DOHH2 (cell line): Measurements from ENCODE around the gene MUC20.
"Not testable (repeated sequence)": the region's sequence is repeated elsewhere in the genome, so short reads cannot be mapped to it uniquely, and the experiment has no call there.

Experiments used
- EZH2phosphoT487 ChIP-seq: fragments of 200-600 bp; sonication (generic); IDR thresholded peaks from 2 replicates; pipeline ENCODE4 v1.6.1; 2017; ENCODE audit warnings: borderline replicate concordance, mild to moderate bottlenecking, antibody characterized with exemption, low read length, moderate library complexity, mixed read lengths
- TF ChIP-seq, protein P1 (sequence below): fragments of 200-600 bp; sonication (generic); IDR thresholded peaks from one replicate; pipeline ENCODE4 v1.5.1; 2014; ENCODE audit warnings: antibody characterized with exemption, mild to moderate bottlenecking, low read depth, low read length; ENCODE audit not compliant: poor library complexity, severe bottlenecking

- TF ChIP-seq, protein P1, sequence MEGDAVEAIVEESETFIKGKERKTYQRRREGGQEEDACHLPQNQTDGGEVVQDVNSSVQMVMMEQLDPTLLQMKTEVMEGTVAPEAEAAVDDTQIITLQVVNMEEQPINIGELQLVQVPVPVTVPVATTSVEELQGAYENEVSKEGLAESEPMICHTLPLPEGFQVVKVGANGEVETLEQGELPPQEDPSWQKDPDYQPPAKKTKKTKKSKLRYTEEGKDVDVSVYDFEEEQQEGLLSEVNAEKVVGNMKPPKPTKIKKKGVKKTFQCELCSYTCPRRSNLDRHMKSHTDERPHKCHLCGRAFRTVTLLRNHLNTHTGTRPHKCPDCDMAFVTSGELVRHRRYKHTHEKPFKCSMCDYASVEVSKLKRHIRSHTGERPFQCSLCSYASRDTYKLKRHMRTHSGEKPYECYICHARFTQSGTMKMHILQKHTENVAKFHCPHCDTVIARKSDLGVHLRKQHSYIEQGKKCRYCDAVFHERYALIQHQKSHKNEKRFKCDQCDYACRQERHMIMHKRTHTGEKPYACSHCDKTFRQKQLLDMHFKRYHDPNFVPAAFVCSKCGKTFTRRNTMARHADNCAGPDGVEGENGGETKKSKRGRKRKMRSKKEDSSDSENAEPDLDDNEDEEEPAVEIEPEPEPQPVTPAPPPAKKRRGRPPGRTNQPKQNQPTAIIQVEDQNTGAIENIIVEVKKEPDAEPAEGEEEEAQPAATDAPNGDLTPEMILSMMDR = not testable (repeated sequence)
- not testable (repeated sequence) for TF ChIP-seq EZH2phosphoT487
Observed at GRCh38 chr3:195687209-195687760, 33.5 kb upstream of the MUC20 start.
